Mesenteric fat pad (tissue), 1 donor: Measurements from ENCODE around the gene CDC25B. TPM values are rescaled to one million over a fixed set of nuclear protein-coding genes. Genes with fewer than 3 reads are reported as not detected.
"Not testable (repeated sequence)": the region's sequence is repeated elsewhere in the genome, so short reads cannot be mapped to it uniquely, and the experiment has no call there.

Experiments used
- DNase-seq: peaks from one replicate; pipeline ENCODE4 v3.0.0-alpha.2; 2020; ENCODE audit warnings: low spot score
- total RNA-seq: library from RNA; stranded (reverse); fragmentation: NEBNext Ultra II Directional; extraction: Animal tissue kit (Norgen Biotek cat#: 25700); gene quantifications from one replicate; pipeline ENCODE4 v1.2.1, GENCODE V29; 2021
- donor health status: DM: yes; HTN: yes; CAD: no.

The CDC25B gene
- total RNA-seq, 1 donor from 2014 or later, result 18.0 TPM

DNA sequence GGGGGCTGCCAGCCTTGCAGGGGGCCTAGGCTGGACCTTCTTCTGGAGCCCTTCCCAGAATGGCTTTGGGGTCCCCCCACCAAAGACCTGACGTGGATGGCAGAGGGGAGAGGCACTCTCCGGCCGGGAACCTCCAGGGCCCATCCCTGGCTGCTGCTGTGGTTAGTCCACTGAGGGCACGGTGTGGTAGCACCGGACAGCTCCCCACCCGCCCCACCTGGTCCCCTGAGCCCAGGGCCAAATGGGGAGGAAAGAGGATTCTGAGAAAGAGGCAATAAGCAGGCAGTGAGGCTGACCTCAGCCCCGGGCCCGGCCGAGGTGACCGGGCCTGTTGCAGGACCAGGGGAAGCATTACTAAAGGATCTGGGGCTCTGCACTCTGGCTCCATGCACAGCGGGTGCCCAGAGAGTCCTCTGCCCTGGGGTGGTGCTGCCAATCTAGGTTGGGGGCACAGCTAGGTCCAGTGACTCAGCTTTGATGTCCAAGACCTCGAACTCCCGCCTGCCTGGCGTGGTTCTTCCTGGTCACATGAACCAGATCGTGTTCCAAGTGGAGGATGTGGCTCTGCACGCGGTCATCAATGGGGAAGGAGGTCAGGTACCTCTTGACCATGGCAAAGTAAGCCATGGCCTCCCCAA, 11.8 kb upstream of the CDC25B start:
- DNase-seq, result no peak

GRCh38 chr20:3784863-3785239, 11.3 kb upstream of the CDC25B start:
- no peak for DNase-seq

DNA sequence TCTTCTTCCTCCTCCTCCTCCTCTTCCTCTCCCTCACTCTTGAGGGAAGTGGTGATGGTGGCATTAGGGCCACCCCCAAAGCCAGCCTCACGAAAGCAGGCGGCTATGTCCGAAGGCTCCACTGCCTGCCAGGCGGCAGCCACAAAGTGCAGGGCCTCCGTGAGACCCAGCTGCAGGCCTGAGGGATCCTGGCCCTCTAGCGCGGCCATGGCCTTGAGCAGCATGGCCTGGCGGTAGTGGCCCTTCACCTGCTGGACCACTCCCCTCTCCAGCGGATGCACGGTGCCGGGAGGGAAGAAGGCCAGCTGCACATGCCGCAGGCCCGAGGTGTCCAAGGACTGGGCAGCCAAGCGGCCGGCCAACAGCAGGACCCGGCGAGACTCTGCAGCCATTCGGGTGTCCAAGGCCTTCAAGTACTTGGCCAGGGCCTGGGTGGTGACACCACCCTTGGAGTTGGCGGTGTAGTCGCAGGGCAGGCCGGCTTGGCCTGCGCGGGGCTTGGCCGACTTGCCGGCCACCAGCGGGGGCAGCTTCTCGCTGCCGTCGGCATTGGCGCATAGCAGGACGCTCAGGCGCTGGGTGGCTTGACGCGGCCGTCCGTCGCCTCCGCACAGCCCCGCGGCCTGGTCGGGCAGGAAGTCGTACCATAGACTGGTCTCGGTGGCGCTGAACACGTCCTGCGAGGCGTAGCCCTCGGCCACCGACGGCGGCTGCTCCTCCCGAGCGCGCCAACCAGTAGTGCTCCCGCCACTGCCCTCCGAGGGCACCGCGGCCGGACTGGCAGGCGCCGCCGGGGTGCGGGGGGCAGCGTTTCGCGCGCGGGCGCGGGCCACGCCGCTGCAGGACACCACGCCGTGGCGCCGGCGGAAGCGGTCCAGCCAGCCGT, 10.6 kb upstream of the CDC25B start:
- DNase-seq, result no peak

- DNase-seq, result no peak
Observed at GRCh38 chr20:3786126-3786484, 10.0 kb upstream of the CDC25B start.

DNA sequence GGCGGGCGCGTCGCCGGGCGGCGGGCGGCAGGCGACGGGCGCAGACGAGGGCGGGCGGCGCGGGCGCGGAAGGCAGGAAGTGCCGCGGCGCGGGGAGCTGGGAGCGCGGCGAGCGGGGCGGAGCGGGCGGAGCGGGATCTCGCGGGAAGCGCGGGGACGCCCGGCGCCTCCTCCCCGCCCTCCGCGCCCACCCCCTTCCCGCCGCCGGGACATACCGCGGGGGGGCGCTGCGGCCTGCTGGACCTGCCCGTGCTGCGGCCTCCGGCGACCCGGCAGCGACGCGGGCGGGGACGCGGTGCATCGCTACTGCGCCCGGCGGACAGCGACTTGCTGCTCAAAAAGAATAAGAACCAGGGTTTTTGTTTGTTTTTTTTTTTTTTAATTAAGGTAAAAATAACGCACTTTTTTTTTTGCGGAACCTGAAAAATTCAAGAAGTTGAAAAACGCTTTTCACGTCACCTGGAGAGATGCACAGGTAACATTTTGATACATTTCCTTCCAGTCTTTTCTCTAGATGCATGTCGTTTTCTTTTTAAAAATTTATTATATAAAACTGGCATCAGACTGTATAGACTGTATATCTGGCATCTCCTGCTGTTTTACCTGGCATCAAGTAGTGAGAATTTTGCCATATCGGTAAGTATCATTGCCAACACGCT, 9.3 kb upstream of the CDC25B start, which contains the start of gene CENPB:
Gene CENPB, minus strand, starts transcription at position 76 of the 659 bp plus-strand sequence. CDS start 257 bp downstream, outside the sequence.
- peak; percentile 95 for DNase-seq

DNA sequence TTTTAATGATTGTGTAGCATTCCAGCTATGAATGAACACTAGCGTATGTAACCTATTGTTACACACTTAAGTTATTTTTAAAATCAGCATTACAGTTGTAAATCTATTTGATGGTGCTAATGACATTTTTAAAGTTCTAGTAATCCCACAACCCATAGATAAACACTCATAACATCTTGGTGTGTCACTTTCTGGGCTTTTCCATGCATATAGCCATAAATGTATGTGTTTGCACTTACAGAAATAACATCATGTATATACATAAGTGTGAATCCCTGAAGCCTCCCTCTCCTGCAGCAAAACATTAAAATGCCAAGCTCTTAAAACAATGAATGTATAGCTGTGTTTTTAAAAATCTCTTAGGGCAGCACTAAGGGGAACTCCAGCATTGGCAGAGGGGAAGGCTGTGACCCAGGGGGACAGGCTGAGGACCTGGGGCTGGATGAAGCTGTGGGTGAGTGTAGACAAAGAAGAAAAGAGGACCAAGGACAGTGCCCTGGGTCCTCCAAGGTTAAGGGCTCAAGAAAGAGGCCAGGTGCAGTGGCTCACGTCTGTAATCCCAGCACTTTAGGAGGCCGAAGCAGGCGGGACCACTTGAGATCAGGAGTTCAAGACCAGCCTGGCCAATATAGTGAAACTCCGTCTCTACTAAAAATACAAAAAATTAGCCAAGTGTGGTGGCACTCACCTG, 8.6 kb upstream of the CDC25B start:
- no peak for DNase-seq

GRCh38 chr20:3788685-3789155, 7.4 kb upstream of the CDC25B start:
- DNase-seq, result no peak

DNA sequence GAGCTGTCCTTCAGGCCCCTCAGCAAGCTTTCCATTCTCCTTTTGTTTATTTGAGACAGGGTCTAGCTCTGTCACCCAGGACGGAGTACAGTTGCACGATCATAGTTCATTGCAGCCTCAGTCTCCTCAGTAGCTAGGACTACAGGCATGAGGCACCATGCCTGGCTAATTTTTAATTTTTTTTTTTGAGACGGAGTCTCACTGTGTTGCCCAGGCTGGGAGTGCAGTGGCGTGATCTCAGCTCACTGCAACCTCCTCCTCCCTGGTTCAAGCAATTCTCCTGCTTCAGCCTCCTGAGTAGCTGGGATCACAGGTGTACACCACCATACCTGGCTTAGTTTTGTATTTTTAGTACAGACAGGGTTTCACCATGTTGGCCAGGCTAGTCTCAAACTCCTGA, 6.9 kb upstream of the CDC25B start:
- not testable (repeated sequence) for DNase-seq

- DNase-seq, result not testable (repeated sequence)
Observed at GRCh38 chr20:3794168-3794567, 1.9 kb upstream of the CDC25B start.

DNA sequence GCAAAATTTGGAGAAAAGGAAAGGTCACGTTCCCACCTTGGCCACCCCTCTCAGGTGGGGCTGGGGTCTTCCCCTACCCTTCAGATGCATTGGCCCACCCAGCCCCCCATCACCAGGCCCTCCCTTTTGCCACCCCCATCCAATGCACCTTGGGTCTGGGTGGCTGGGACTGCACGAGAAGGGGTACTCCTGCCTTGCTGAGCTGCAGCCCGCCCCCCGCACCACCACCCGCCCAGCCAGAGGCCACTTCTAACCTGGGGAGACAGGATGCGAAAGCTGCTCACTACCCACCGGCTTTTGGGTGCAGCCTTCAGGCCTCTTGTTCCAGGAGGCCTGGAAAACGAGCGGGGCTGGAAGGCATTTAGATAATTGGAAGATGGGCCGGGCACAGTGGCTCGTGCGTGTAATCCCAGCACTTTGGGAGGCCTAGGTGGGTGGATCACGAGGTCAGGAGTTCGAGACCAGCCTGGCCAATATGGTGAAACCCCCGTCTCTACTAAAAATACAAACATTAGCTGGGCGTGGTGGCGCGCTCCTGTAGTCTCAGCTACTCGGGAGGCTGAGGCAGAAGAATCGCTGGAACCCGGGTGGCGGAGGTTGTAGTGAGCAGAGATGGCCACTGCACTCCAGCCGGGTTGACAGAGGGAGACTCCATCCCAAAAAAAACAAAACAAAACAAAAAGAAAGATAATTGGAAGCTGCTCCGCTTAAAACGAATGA, 1.2 kb upstream of the CDC25B start:
- no peak for DNase-seq

- no peak for DNase-seq
Observed at GRCh38 chr20:3796477-3797225, 541 bp downstream of the CDC25B start.

GRCh38 chr20:3797226-3797545, 1.1 kb downstream of the CDC25B start:
- DNase-seq, result no peak

GRCh38 chr20:3797592-3798372, 1.7 kb downstream of the CDC25B start:
- DNase-seq, result no peak

- no peak for DNase-seq
Observed at GRCh38 chr20:3798373-3798768, 2.3 kb downstream of the CDC25B start.

GRCh38 chr20:3798908-3799248, 2.8 kb downstream of the CDC25B start:
- DNase-seq, result no peak

- DNase-seq, result no peak
Observed at GRCh38 chr20:3800256-3800877, 4.3 kb downstream of the CDC25B start.

GRCh38 chr20:3800878-3801260, 4.8 kb downstream of the CDC25B start:
- DNase-seq, result no peak

GRCh38 chr20:3801299-3801698, 5.2 kb downstream of the CDC25B start:
- no peak for DNase-seq

- no peak for DNase-seq
Observed at GRCh38 chr20:3801846-3802245, 5.7 kb downstream of the CDC25B start.
